Nephron (organoid): ENCODE measurements around the gene CNIH4.

Experiments
- H3K27ac Mint-ChIP-seq, 3 experiments: 2 replicates each; pipeline ENCODE4 v1.8.0; 2020; ENCODE audit warnings: mixed read lengths in 3 of 3, mild to moderate bottlenecking in 2 of 3, moderate library complexity in 1 of 3
- H3K27me3 Mint-ChIP-seq: 2 replicates; pipeline ENCODE4 v1.8.0; 2021; ENCODE audit warnings: low read depth, mild to moderate bottlenecking, moderate library complexity, mixed read lengths
- H3K36me3 Mint-ChIP-seq: 2 replicates; pipeline ENCODE4 v1.8.0; 2020; ENCODE audit warnings: low read depth, mixed read lengths
- H3K4me1 Mint-ChIP-seq: 2 replicates; pipeline ENCODE4 v1.8.0; 2020; ENCODE audit warnings: mixed read lengths
- H3K4me3 Mint-ChIP-seq, 3 experiments: 2 replicates each; pipeline ENCODE4 v1.8.0; 2020; ENCODE audit warnings: mild to moderate bottlenecking in 3 of 3, mixed read lengths in 3 of 3, moderate library complexity in 2 of 3
- H3K9me3 Mint-ChIP-seq: 2 replicates; pipeline ENCODE4 v1.8.0; 2020; ENCODE audit warnings: mixed read lengths
- CTCF ChIP-seq, 3 experiments: fragments of 200-600 bp; sonication (generic); IDR thresholded peaks; one replicate each; pipeline ENCODE4 v1.5.0; 2021; ENCODE audit warnings: antibody characterized with exemption in 3 of 3; ENCODE audit not compliant: unreplicated experiment in 3 of 3

Gene CNIH4

GRCh38 chr1:224358237-224358636 is 1.6 kb downstream of the CNIH4 start:
- H3K9me3 Mint-ChIP-seq: no peaks in the 10 kb centered on the region
- H3K4me3 Mint-ChIP-seq: peak overlapping the region; percentile 87 to 90 (median 89)
- H3K4me1 Mint-ChIP-seq: peaks cover 19% of the 10 kb centered on the region
- peak overlapping the region in 2 of 3 experiments; percentile 61 to 89 for H3K27ac Mint-ChIP-seq
- H3K36me3 Mint-ChIP-seq: peaks cover 24% of the 10 kb centered on the region
- no peak for TF ChIP-seq CTCF (IDR thresholded peaks at IDR 0.05; ENCODE audit: unreplicated experiment in 3 of 3)
- H3K27me3 Mint-ChIP-seq: no peaks in the 10 kb centered on the region

GRCh38 chr1:224359207-224359606 is 2.5 kb downstream of the CNIH4 start:
- H3K4me3 Mint-ChIP-seq: peak overlapping the region; percentile 3 to 89 (median 87)

DNA sequence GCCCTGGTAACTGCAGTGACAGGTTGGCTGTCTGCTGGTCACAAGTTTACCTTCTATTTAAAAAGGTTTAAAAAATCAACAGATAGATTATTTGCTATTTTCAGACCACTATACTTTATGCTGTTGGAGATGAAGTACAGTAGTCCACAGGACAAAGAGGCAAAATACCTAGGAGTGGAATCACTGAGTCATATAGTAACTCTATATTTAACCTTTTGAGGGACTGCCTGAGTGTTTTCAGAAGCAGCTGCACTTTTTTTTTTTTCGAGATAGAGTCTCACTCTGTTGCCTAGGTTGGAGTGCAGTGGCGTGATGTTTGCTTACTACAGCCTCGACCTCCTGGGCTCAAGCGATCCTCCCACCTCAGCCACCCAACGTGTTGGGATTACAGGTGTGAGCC is 11.7 kb downstream of the CNIH4 start:
- Mint-ChIP-seq H3K9me3 (no peaks in the 10 kb centered on the region), H3K4me3 (no peak overlapping the region), H3K36me3 (peaks cover 78% of the 10 kb centered on the region), H3K27me3 (no peaks in the 10 kb centered on the region), H3K27ac (no peak overlapping the region), H3K4me1 (no peaks in the 10 kb centered on the region)
- no peak for TF ChIP-seq CTCF (IDR thresholded peaks at IDR 0.05; ENCODE audit: unreplicated experiment in 3 of 3)

More at GRCh38 chr1:224359207-224359606, 2.5 kb downstream of the CNIH4 start:
- Mint-ChIP-seq H3K27ac (no peak overlapping the region), H3K27me3 (no peaks in the 10 kb centered on the region), H3K4me1 (peaks cover 19% of the 10 kb centered on the region), H3K36me3 (peaks cover 34% of the 10 kb centered on the region), H3K9me3 (no peaks in the 10 kb centered on the region)
- no peak for TF ChIP-seq CTCF (IDR thresholded peaks at IDR 0.05; ENCODE audit: unreplicated experiment in 3 of 3)

DNA sequence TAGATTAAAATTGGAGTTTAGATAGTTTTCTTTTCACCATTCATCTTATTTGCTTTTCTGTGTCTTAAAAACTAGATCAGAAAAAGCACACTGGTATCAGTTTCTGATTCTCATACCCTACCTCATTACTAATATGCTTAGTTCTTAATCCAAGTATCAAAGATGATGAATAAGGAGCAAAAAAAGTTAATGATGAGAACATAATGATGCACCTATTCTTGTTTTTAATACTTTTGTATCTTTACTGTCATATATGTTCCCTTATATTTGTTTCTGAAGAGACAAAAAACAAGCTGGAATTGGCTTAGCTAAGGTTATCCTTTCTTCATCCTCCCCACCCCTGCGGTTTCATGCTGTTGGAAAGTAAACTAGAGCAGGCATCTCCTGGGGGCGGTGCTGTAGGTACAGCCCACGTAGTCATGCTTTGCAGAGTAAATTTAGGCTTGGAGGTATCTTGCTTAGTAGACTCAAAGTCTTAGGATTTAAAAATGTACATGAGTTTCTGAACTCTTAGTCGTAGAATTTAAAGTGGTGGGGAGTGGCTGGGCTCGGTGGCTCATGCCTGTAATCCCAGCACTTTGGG is 16.4 kb downstream of the CNIH4 start:
- Mint-ChIP-seq H3K9me3 (no peaks in the 10 kb centered on the region), H3K27me3 (no peaks in the 10 kb centered on the region), H3K4me3 (no peak overlapping the region), H3K4me1 (peaks cover 5% of the 10 kb centered on the region), H3K27ac (no peak overlapping the region), H3K36me3 (peaks cover 83% of the 10 kb centered on the region)
- TF ChIP-seq CTCF (IDR thresholded peaks at IDR 0.05; ENCODE audit: unreplicated experiment in 3 of 3): no peak

- peaks cover 5% of the 10 kb centered on the region for H3K4me1 Mint-ChIP-seq
- H3K9me3 Mint-ChIP-seq: no peaks in the 10 kb centered on the region
- no peak for TF ChIP-seq CTCF (IDR thresholded peaks at IDR 0.05; ENCODE audit: unreplicated experiment in 3 of 3)
- H3K27ac Mint-ChIP-seq: peak overlapping the region; percentile 42 to 80 (median 56)
- H3K36me3 Mint-ChIP-seq: peaks cover 76% of the 10 kb centered on the region
- H3K4me3 Mint-ChIP-seq: no peak overlapping the region
- no peaks in the 10 kb centered on the region for H3K27me3 Mint-ChIP-seq
These were observed 18.4 kb downstream of the CNIH4 start for GRCh38 chr1:224375059-224375458.

GRCh38 chr1:224377676-224378006 is 21.0 kb downstream of the CNIH4 start:
- peak overlapping the region in 1 of 3 experiments; percentile 61 for H3K27ac Mint-ChIP-seq
- no peaks in the 10 kb centered on the region for H3K27me3 Mint-ChIP-seq
- H3K4me3 Mint-ChIP-seq: no peak overlapping the region
- H3K4me1 Mint-ChIP-seq: peaks cover 5% of the 10 kb centered on the region
- H3K9me3 Mint-ChIP-seq: no peaks in the 10 kb centered on the region
- TF ChIP-seq CTCF (IDR thresholded peaks at IDR 0.05; ENCODE audit: unreplicated experiment in 3 of 3): no peak
- peaks cover 62% of the 10 kb centered on the region for H3K36me3 Mint-ChIP-seq
